GM12878 (cell line): ENCODE data around the gene MRPL49. TPM values are rescaled to one million over a fixed set of nuclear protein-coding genes. Genes with fewer than 3 reads are reported as not detected.

Experiments
- ASH2L ChIP-seq: fragments of 300-600, 200-600 bp; sonication (generic); IDR thresholded peaks from 2 replicates; pipeline ENCODE4 v1.6.1; 2017; ENCODE audit warnings: low read depth, mild to moderate bottlenecking, borderline replicate concordance
- ATF7 ChIP-seq: fragments of 450-650 bp; IDR thresholded peaks from 2 replicates; pipeline ENCODE4 v1.6.1; 2016; ENCODE audit warnings: low read depth, mild to moderate bottlenecking
- BACH1 ChIP-seq: fragments of 450-650 bp; IDR thresholded peaks from 2 replicates; pipeline ENCODE4 v1.6.1; 2017; ENCODE audit warnings: mild to moderate bottlenecking, borderline replicate concordance
- BCL11A ChIP-seq: IDR thresholded peaks from 2 replicates; pipeline ENCODE4 v1.6.1; 2011; ENCODE audit warnings: low read depth, low read length
- BMI1 ChIP-seq: fragments of 450-650 bp; IDR thresholded peaks from 2 replicates; pipeline ENCODE4 v1.6.1; 2016; ENCODE audit warnings: mild to moderate bottlenecking, moderate library complexity, borderline replicate concordance
- CBFB ChIP-seq: IDR thresholded peaks from 2 replicates; pipeline ENCODE4 v1.6.1; 2016; ENCODE audit warnings: antibody characterized with exemption, low read depth
- CBX3 ChIP-seq: fragments of 200-600 bp; sonication (generic); IDR thresholded peaks from 2 replicates; pipeline ENCODE4 v1.6.1; 2016; ENCODE audit warnings: low read depth, borderline replicate concordance
- CHD4 ChIP-seq: fragments of 200-600 bp; sonication (generic); IDR thresholded peaks from 2 replicates; pipeline ENCODE4 v1.6.1; 2016; ENCODE audit warnings: mild to moderate bottlenecking
- EED ChIP-seq: sonication (generic); IDR thresholded peaks from 2 replicates; pipeline ENCODE4 v1.6.1; 2016; ENCODE audit warnings: antibody characterized with exemption, low read depth
- FOS ChIP-seq: IDR thresholded peaks from 3 replicates; pipeline ENCODE4 v1.6.1; 2011; ENCODE audit warnings: borderline replicate concordance; ENCODE audit not compliant: insufficient read length; ENCODE audit errors: extremely low read depth
- GATAD2B ChIP-seq: fragments of 450-650 bp; conservative IDR thresholded peaks from 2 replicates; pipeline ENCODE4 v1.6.1; 2017; ENCODE audit warnings: low read depth, mild to moderate bottlenecking, moderate library complexity
- HCFC1 ChIP-seq: fragments of 150-350 bp; IDR thresholded peaks from 2 replicates; pipeline ENCODE4 v1.6.1; 2014; ENCODE audit warnings: low read length
- HDGF ChIP-seq: fragments of 450-650 bp; IDR thresholded peaks from 2 replicates; pipeline ENCODE4 v1.6.1; 2016; ENCODE audit warnings: antibody characterized with exemption
- IKZF1 ChIP-seq: fragments of 450-650 bp; conservative IDR thresholded peaks from 2 replicates; pipeline ENCODE4 v1.6.1; 2017; ENCODE audit warnings: antibody characterized with exemption, mild to moderate bottlenecking
- IKZF2 ChIP-seq, 2 experiments: fragments of 450-650 bp; IDR thresholded peaks; 2 replicates each; pipeline ENCODE4 v1.6.1; 2017; ENCODE audit warnings: mild to moderate bottlenecking in 2 of 2, moderate library complexity in 2 of 2
- KLF5 ChIP-seq: fragments of 450-650 bp; IDR thresholded peaks from 2 replicates; pipeline ENCODE4 v1.6.1; 2014; ENCODE audit warnings: mild to moderate bottlenecking; ENCODE audit not compliant: partially characterized antibody
- MAX ChIP-seq: IDR thresholded peaks from 2 replicates; pipeline ENCODE4 v1.6.1; 2012; ENCODE audit warnings: low read depth, low read length, improper control_type of control experiment
- MLLT1 ChIP-seq: fragments of 450-650 bp; IDR thresholded peaks from 2 replicates; pipeline ENCODE4 v1.6.1; 2016; ENCODE audit warnings: mild to moderate bottlenecking
- NBN ChIP-seq: fragments of 450-650 bp; IDR thresholded peaks from 2 replicates; pipeline ENCODE4 v1.6.1; 2016
- PAX8 ChIP-seq: fragments of 450-650 bp; IDR thresholded peaks from 2 replicates; pipeline ENCODE4 v1.6.1; 2017; ENCODE audit warnings: mild to moderate bottlenecking, moderate library complexity
- PKNOX1 ChIP-seq: fragments of 450-650 bp; IDR thresholded peaks from 2 replicates; pipeline ENCODE4 v1.6.1; 2016; ENCODE audit warnings: mild to moderate bottlenecking
- POLR2A ChIP-seq: IDR thresholded peaks from 2 replicates; pipeline ENCODE4 v1.6.1; 2011; ENCODE audit warnings: low read depth, mild to moderate bottlenecking, low read length
- POLR2AphosphoS5 ChIP-seq: IDR thresholded peaks from 2 replicates; pipeline ENCODE4 v1.6.1; 2011; ENCODE audit warnings: mild to moderate bottlenecking, low read length, inconsistent platforms
- POU2F2 ChIP-seq: IDR thresholded peaks from 3 replicates; pipeline ENCODE4 v1.6.1; 2011; ENCODE audit warnings: low read depth, mild to moderate bottlenecking, low read length, borderline replicate concordance
- RFX5 ChIP-seq: IDR thresholded peaks from 2 replicates; pipeline ENCODE4 v1.6.1; 2011; ENCODE audit warnings: low read depth, low read length, improper control_type of control experiment
- SIN3A ChIP-seq: IDR thresholded peaks from 2 replicates; pipeline ENCODE4 v1.6.1; 2012; ENCODE audit warnings: low read depth, low read length, improper control_type of control experiment
- SIX5 ChIP-seq: IDR thresholded peaks from 2 replicates; pipeline ENCODE4 v1.6.1; 2011; ENCODE audit warnings: mild to moderate bottlenecking, low read depth, low read length, moderate library complexity; ENCODE audit not compliant: severe bottlenecking
- SP1 ChIP-seq: IDR thresholded peaks from one replicate; pipeline ENCODE4 v1.6.1; 2011; ENCODE audit warnings: low read depth, low read length
- SREBF1 ChIP-seq: IDR thresholded peaks from 2 replicates; pipeline ENCODE4 v1.6.1; 2012; ENCODE audit warnings: mild to moderate bottlenecking, low read length
- TBL1XR1 ChIP-seq: IDR thresholded peaks from 2 replicates; pipeline ENCODE4 v1.6.1; 2012; ENCODE audit warnings: low read depth, low read length, improper control_type of control experiment
- TCF7 ChIP-seq: IDR thresholded peaks from 2 replicates; pipeline ENCODE4 v1.6.1; 2014; ENCODE audit warnings: antibody characterized with exemption, borderline replicate concordance
- ZZZ3 ChIP-seq: IDR thresholded peaks from 2 replicates; pipeline ENCODE4 v1.6.1; 2011; ENCODE audit warnings: low read depth; ENCODE audit not compliant: control insufficient read depth, insufficient read length
- polyA plus RNA-seq, 11 experiments: library from polyadenylated mRNA; depleted of rRNA in 4 of 11; unstranded in 6 of 11; stranded (reverse) in 5 of 11; fragments of >200 nt; fragmentation: Nextera tagmentation in 4 of 11; fragmentation: Illumina TruSeq in 1 of 11; extraction: Ambion mirVana in 4 of 11; extraction: Trizol in 1 of 11; gene quantifications; 1 replicate in 1 of 11; 2 replicates in 10 of 11; pipeline versions ENCODE4 v1.2.1 to v1.2.3, GENCODE V29; 2011 to 2016; ENCODE audit warnings: inconsistent platforms in 2 of 11, missing spikeins in 2 of 11, low read depth in 1 of 11
- total RNA-seq, 4 experiments: library from RNA; depleted of rRNA in 3 of 4; stranded (reverse); fragments of >200 nt in 3 of 4; fragmentation: Illumina TruSeq in 1 of 4; extraction: Trizol in 1 of 4; gene quantifications; 2 replicates each; pipeline versions ENCODE4 v1.2.1 to v1.2.3, GENCODE V29; 2013 to 2021

Gene MRPL49
- total and polyA plus RNA-seq, 10 of the 15 experiments (the other 5 are each of a cell fraction or from before 2014, with no cell fraction given): 42.0 to 116 (median 71.7) TPM

- TF ChIP-seq GATAD2B (no peak), SREBF1 (no peak), BCL11A (no peak), ASH2L (no peak), POLR2A (peak; percentile 73), MAX (no peak), ATF7 (no peak), MLLT1 (0 out of 2 replicates have a peak, but pooled peaks have one; percentile 54), FOS (peak; percentile 59), NBN (no peak), POLR2AphosphoS5 (peak; percentile 39), HCFC1 (no peak), TCF7 (no peak), IKZF1 (peak; percentile 78), SP1 (peak; percentile 95), BMI1 (peak; percentile 94), CHD4 (no peak), EED (peak; percentile 76), RFX5 (peak; percentile 94), CBFB (no peak), POU2F2 (peak; percentile 34; the same call in 1 of the 3 replicates), BACH1 (0 out of 2 replicates have a peak, but pooled peaks have one; percentile 19), PAX8 (no peak), PKNOX1 (peak; percentile 83), IKZF2 (IDR thresholded peaks at IDR 0.05) (peak; percentile 65 to 81), TBL1XR1 (no peak), SIX5 (peak; percentile 34), ZZZ3 (no peak), KLF5 (peak; percentile 98), SIN3A (0 out of 2 replicates have a peak, but pooled peaks have one; percentile 4), CBX3 (no peak), HDGF (no peak)
Observed at GRCh38 chr11:65134952-65135632, 13.0 kb downstream of the MRPL49 start (continued).
